ENCODE measurements around the gene CHAF1A.

The CHAF1A gene

GRCh38 chr19:4374498-4375163 lies 27.8 kb upstream of the CHAF1A start:
- no CpG with 5 or more reads among the region's 27 CpGs for WGBS (ENCODE audit: insufficient coverage, insufficient read length)
- Histone ChIP-seq H3K36me3 (ENCODE audit: control insufficient read depth, insufficient read depth, low read length) (0 out of 2 replicates have a peak, but pooled peaks cover 2% of the 10 kb centered on the region), H3K9me3 (ENCODE audit: control insufficient read depth, insufficient read depth, low read length) (no peaks in the 10 kb centered on the region), H3K4me1 (ENCODE audit: control insufficient read depth, insufficient read depth, low read length) (peaks cover 22% of the 10 kb centered on the region), H3K27ac (ENCODE audit: low read length) (no peak overlapping the region), H3K27me3 (ENCODE audit: control insufficient read depth, insufficient read depth, low read length) (no peaks in the 10 kb centered on the region), H3K4me3 (ENCODE audit: low read length) (no peak overlapping the region)
- DNase-seq (ENCODE audit: low read depth, low spot score), result no peak

GRCh38 chr19:4375164-4376027 lies 27.0 kb upstream of the CHAF1A start:
- Histone ChIP-seq H3K4me1 (ENCODE audit: control insufficient read depth, insufficient read depth, low read length) (peaks cover 19% of the 10 kb centered on the region), H3K36me3 (ENCODE audit: control insufficient read depth, insufficient read depth, low read length) (0 out of 2 replicates have a peak, but pooled peaks cover 2% of the 10 kb centered on the region), H3K9me3 (ENCODE audit: control insufficient read depth, insufficient read depth, low read length) (no peaks in the 10 kb centered on the region), H3K27ac (ENCODE audit: low read length) (no peak overlapping the region), H3K27me3 (ENCODE audit: control insufficient read depth, insufficient read depth, low read length) (no peaks in the 10 kb centered on the region), H3K4me3 (ENCODE audit: low read length) (no peak overlapping the region)
- WGBS (ENCODE audit: insufficient coverage, insufficient read length), result no CpG with 5 or more reads among the region's 16 CpGs
- DNase-seq (ENCODE audit: low read depth, low spot score), result no peak

DNA sequence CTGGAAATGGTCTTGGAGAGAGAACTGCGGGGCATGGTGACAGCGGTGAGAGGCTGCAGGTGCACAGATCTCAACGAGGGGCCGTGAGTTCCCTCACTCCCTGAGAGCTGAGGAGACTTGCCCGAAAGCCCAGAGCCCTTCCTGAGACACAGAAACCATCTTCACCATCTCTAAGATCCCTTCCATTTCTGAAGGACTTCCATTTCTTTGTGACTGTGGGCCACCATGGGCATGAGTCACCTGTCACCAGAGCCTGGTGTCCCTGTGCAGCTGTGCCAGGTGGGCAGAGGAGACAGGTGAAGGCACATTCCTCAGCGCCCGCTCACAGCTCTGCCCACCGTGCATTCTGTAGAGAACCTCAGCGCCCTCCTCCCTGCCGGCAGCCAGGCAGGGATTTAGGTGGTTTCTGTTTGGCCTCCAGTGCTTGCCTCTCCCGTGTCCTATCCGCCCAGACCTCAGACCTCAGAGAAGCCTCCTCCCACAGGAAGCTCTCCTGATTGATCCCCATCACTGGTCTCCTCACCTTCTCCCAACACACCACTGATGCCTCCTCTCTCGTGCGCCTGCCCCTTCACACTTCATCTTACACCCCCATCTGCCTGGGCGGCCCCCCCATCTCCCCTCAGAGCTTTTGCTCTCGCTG lies 26.3 kb upstream of the CHAF1A start:
- no peak overlapping the region for H3K4me3 ChIP-seq (ENCODE audit: low read length)
- H3K27me3 ChIP-seq (ENCODE audit: control insufficient read depth, insufficient read depth, low read length), result no peaks in the 10 kb centered on the region
- WGBS (ENCODE audit: insufficient coverage, insufficient read length), result no CpG with 5 or more reads among the region's 16 CpGs
- H3K36me3 ChIP-seq (ENCODE audit: control insufficient read depth, insufficient read depth, low read length), result 0 out of 2 replicates have a peak, but pooled peaks cover under 1% of the 10 kb centered on the region
- no peak for DNase-seq (ENCODE audit: low read depth, low spot score)
- peaks cover 19% of the 10 kb centered on the region for H3K4me1 ChIP-seq (ENCODE audit: control insufficient read depth, insufficient read depth, low read length)
- H3K9me3 ChIP-seq (ENCODE audit: control insufficient read depth, insufficient read depth, low read length), result no peaks in the 10 kb centered on the region
- no peak overlapping the region for H3K27ac ChIP-seq (ENCODE audit: low read length)

GRCh38 chr19:4376671-4376990 lies 25.8 kb upstream of the CHAF1A start:
- WGBS (ENCODE audit: insufficient coverage, insufficient read length), result no CpG with 5 or more reads among the region's 10 CpGs
- no peak for DNase-seq (ENCODE audit: low read depth, low spot score)
- no peak overlapping the region for H3K4me3 ChIP-seq (ENCODE audit: low read length)
- no peak overlapping the region for H3K27ac ChIP-seq (ENCODE audit: low read length)
- peaks cover 19% of the 10 kb centered on the region for H3K4me1 ChIP-seq (ENCODE audit: control insufficient read depth, insufficient read depth, low read length)
- no peaks in the 10 kb centered on the region for H3K27me3 ChIP-seq (ENCODE audit: control insufficient read depth, insufficient read depth, low read length)
- no peaks in the 10 kb centered on the region for H3K9me3 ChIP-seq (ENCODE audit: control insufficient read depth, insufficient read depth, low read length)
- H3K36me3 ChIP-seq (ENCODE audit: control insufficient read depth, insufficient read depth, low read length), result no peaks in the 10 kb centered on the region

- no peaks in the 10 kb centered on the region for H3K36me3 ChIP-seq (ENCODE audit: control insufficient read depth, insufficient read depth, low read length)
- no peaks in the 10 kb centered on the region for H3K27me3 ChIP-seq (ENCODE audit: control insufficient read depth, insufficient read depth, low read length)
- H3K4me1 ChIP-seq (ENCODE audit: control insufficient read depth, insufficient read depth, low read length), result peaks cover 19% of the 10 kb centered on the region
- no peak overlapping the region for H3K27ac ChIP-seq (ENCODE audit: low read length)
- no peak overlapping the region for H3K4me3 ChIP-seq (ENCODE audit: low read length)
- H3K9me3 ChIP-seq (ENCODE audit: control insufficient read depth, insufficient read depth, low read length), result no peaks in the 10 kb centered on the region
- DNase-seq (ENCODE audit: low read depth, low spot score), result no peak
- no CpG with 5 or more reads among the region's 23 CpGs for WGBS (ENCODE audit: insufficient coverage, insufficient read length)
These were observed 25.3 kb upstream of the CHAF1A start for GRCh38 chr19:4376991-4377781.

DNA sequence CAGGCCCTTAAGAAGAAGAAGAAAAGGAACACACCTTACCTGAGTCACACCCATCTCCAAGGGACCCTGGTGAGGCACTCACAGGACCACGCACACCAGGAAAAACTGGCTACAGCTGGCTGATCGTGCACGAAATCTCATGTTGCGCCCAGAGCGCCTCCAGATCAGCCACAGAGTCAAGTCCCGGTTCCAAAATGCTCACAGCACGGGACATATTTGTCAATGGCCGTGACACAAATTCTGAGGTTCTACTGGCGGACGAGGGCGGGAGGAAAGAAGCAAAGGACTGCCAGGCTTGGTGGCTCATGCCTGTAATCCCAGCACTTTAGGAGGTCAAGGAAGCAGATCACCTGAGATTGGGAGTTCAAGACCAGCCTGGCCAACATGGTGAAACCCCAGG lies 23.6 kb upstream of the CHAF1A start:
- Histone ChIP-seq H3K4me1 (ENCODE audit: control insufficient read depth, insufficient read depth, low read length) (peaks cover 19% of the 10 kb centered on the region), H3K36me3 (ENCODE audit: control insufficient read depth, insufficient read depth, low read length) (no peaks in the 10 kb centered on the region), H3K27me3 (ENCODE audit: control insufficient read depth, insufficient read depth, low read length) (no peaks in the 10 kb centered on the region), H3K9me3 (ENCODE audit: control insufficient read depth, insufficient read depth, low read length) (no peaks in the 10 kb centered on the region), H3K4me3 (ENCODE audit: low read length) (no peak overlapping the region), H3K27ac (ENCODE audit: low read length) (no peak overlapping the region)
- no CpG with 5 or more reads among the region's 11 CpGs for WGBS (ENCODE audit: insufficient coverage, insufficient read length)
- DNase-seq (ENCODE audit: low read depth, low spot score), result no peak

GRCh38 chr19:4379383-4380253 lies 22.8 kb upstream of the CHAF1A start:
- no CpG with 5 or more reads among the region's 20 CpGs for WGBS (ENCODE audit: insufficient coverage, insufficient read length)
- no peak for DNase-seq (ENCODE audit: low read depth, low spot score)
- Histone ChIP-seq H3K4me1 (ENCODE audit: control insufficient read depth, insufficient read depth, low read length) (peaks cover 18% of the 10 kb centered on the region), H3K4me3 (ENCODE audit: low read length) (no peak overlapping the region), H3K36me3 (ENCODE audit: control insufficient read depth, insufficient read depth, low read length) (no peaks in the 10 kb centered on the region), H3K9me3 (ENCODE audit: control insufficient read depth, insufficient read depth, low read length) (no peaks in the 10 kb centered on the region), H3K27me3 (ENCODE audit: control insufficient read depth, insufficient read depth, low read length) (no peaks in the 10 kb centered on the region), H3K27ac (ENCODE audit: low read length) (no peak overlapping the region)

GRCh38 chr19:4380254-4380727 lies 22.1 kb upstream of the CHAF1A start:
- Histone ChIP-seq H3K27me3 (ENCODE audit: control insufficient read depth, insufficient read depth, low read length) (no peaks in the 10 kb centered on the region), H3K27ac (ENCODE audit: low read length) (no peak overlapping the region), H3K36me3 (ENCODE audit: control insufficient read depth, insufficient read depth, low read length) (no peaks in the 10 kb centered on the region), H3K4me3 (ENCODE audit: low read length) (no peak overlapping the region), H3K9me3 (ENCODE audit: control insufficient read depth, insufficient read depth, low read length) (no peaks in the 10 kb centered on the region), H3K4me1 (ENCODE audit: control insufficient read depth, insufficient read depth, low read length) (peaks cover 11% of the 10 kb centered on the region)
- no CpG with 5 or more reads among the region's 17 CpGs for WGBS (ENCODE audit: insufficient coverage, insufficient read length)
- no peak for DNase-seq (ENCODE audit: low read depth, low spot score)

- H3K27ac ChIP-seq (ENCODE audit: low read length), result no peak overlapping the region
- DNase-seq (ENCODE audit: low read depth, low spot score), result no peak
- no peaks in the 10 kb centered on the region for H3K36me3 ChIP-seq (ENCODE audit: control insufficient read depth, insufficient read depth, low read length)
- no peaks in the 10 kb centered on the region for H3K9me3 ChIP-seq (ENCODE audit: control insufficient read depth, insufficient read depth, low read length)
- peaks cover 9% of the 10 kb centered on the region for H3K4me1 ChIP-seq (ENCODE audit: control insufficient read depth, insufficient read depth, low read length)
- WGBS (ENCODE audit: insufficient coverage, insufficient read length), result no CpG with 5 or more reads among the region's 15 CpGs
- H3K4me3 ChIP-seq (ENCODE audit: low read length), result no peak overlapping the region
- H3K27me3 ChIP-seq (ENCODE audit: control insufficient read depth, insufficient read depth, low read length), result no peaks in the 10 kb centered on the region
These were observed 17.0 kb upstream of the CHAF1A start for GRCh38 chr19:4385291-4386040.

Data from iPS DF 6.9 (cell line).